Kidney (tissue), 14 donors: ENCODE results near the gene HDLBP. TPM values are rescaled to one million over a fixed set of nuclear protein-coding genes. Genes with fewer than 3 reads are reported as not detected.

Experiments used
- DNase-seq, 5 donors: peaks; one replicate each; pipeline ENCODE4 v3.0.0-alpha.2; 2013 to 2020
- FAIRE-seq: peaks from 2 replicates; lab custom pipeline; 2012; peaks lifted over from hg19 to GRCh38; lab: Jason Lieb, UNC
- H3K27ac ChIP-seq, 2 donors: one replicate each; pipeline ENCODE4 v1.7.0; 2013; ENCODE audit warnings: low read depth in 2 of 2, low read length in 2 of 2, inconsistent platforms in 1 of 2
- H3K27me3 ChIP-seq: one replicate; pipeline ENCODE4 v1.7.1; 2013; ENCODE audit warnings: low read length, inconsistent platforms; ENCODE audit not compliant: control insufficient read depth, insufficient read depth
- H3K36me3 ChIP-seq, 3 donors: one replicate each; pipeline versions ENCODE4 v1.7.0 to v1.7.1; 2013; ENCODE audit warnings: low read length in 3 of 3, control low read depth in 1 of 3, inconsistent platforms in 1 of 3; ENCODE audit not compliant: insufficient read depth in 3 of 3, control insufficient read depth in 2 of 3
- H3K4me1 ChIP-seq, 3 donors: one replicate each; pipeline versions ENCODE4 v1.7.0 to v1.7.1; 2013; ENCODE audit warnings: low read length in 3 of 3, inconsistent platforms in 1 of 3, low read depth in 1 of 3; ENCODE audit not compliant: control insufficient read depth in 2 of 3, insufficient read depth in 2 of 3
- H3K4me3 ChIP-seq, 3 donors: one replicate each; pipeline versions ENCODE4 v1.7.0 to v1.8.1; 2013; ENCODE audit warnings: low read length in 3 of 3, control low read depth in 1 of 3, inconsistent platforms in 1 of 3
- H3K9ac ChIP-seq, 3 donors: one replicate each; pipeline versions ENCODE4 v1.7.0 to v1.7.1; 2013; ENCODE audit warnings: low read length in 3 of 3, control low read depth in 1 of 3, inconsistent platforms in 1 of 3
- H3K9me3 ChIP-seq, 3 donors: one replicate each; pipeline versions ENCODE4 v1.7.0 to v1.7.1; 2013; ENCODE audit warnings: low read length in 3 of 3, control low read depth in 1 of 3, inconsistent platforms in 1 of 3; ENCODE audit not compliant: control insufficient read depth in 2 of 3, insufficient read depth in 1 of 3
- intact Hi-C: fragments of 100-400 bp; cut with DNase I; formaldehyde crosslinking; loops from one replicate; pipeline ENCODE4 v1.11.1; 2022
- polyA plus RNA-seq: library from polyadenylated mRNA; stranded (reverse); fragments of 350-450 nt; fragmentation: Illumina TruSeq; extraction: RNeasy Lipid Tissue Mini Kit (QIAGEN cat#74804); gene quantifications from one replicate; pipeline ENCODE4 v1.2.3, GENCODE V29; 2014; ENCODE audit warnings: low read depth, low replicate concordance; ENCODE audit not compliant: insufficient read depth
- total RNA-seq: library from RNA; stranded (reverse); fragmentation: NEBNext Ultra II Directional; extraction: Animal tissue kit (Norgen Biotek cat#: 25700); gene quantifications from one replicate; pipeline ENCODE4 v1.2.1, GENCODE V29; 2021
- TF ChIP-seq, protein P1 (sequence below): IDR thresholded peaks from 3 replicates; pipeline ENCODE4 v1.5.1; 2012; ENCODE audit warnings: mild to moderate bottlenecking, moderate library complexity, borderline replicate concordance; ENCODE audit not compliant: insufficient read depth; ENCODE audit errors: extremely low read depth
- donor health status: control.
- donor health status: control.
- donor health status: control.
- donor health status: control.
- donor health status: control.
- donor health status: DM: yes; HTN: yes; CAD: no.
- donor health status: Normal renal cell carcinoma (clear cell type).

Gene HDLBP
- total and polyA plus RNA-seq, 2 donors from 2014 or later = 256 to 356 TPM

DNA sequence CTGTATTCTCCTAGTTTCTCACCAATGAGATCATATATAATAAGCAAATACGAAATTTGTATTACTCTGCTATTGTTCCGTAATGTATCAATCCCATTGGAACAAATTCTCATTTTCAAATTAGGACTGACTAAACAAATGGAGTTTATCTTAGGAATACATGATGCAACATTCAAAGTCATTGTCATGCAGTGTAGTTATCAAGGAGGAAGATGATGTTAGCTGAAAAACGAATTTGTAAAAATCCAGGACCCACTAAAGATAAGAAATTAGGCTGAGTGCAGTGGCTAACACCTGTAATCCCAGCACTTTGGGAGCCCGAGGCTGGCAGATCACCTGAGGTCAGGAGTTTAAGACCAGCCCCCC is 15.1 kb upstream of the HDLBP start:
- H3K4me1 ChIP-seq = no peaks in the 10 kb centered on the region
- H3K4me3 ChIP-seq = no peak overlapping the region
- peaks cover 6 to 10% (median 6%) of the 10 kb centered on the region in 3 donors for H3K36me3 ChIP-seq
- TF ChIP-seq, protein P1, sequence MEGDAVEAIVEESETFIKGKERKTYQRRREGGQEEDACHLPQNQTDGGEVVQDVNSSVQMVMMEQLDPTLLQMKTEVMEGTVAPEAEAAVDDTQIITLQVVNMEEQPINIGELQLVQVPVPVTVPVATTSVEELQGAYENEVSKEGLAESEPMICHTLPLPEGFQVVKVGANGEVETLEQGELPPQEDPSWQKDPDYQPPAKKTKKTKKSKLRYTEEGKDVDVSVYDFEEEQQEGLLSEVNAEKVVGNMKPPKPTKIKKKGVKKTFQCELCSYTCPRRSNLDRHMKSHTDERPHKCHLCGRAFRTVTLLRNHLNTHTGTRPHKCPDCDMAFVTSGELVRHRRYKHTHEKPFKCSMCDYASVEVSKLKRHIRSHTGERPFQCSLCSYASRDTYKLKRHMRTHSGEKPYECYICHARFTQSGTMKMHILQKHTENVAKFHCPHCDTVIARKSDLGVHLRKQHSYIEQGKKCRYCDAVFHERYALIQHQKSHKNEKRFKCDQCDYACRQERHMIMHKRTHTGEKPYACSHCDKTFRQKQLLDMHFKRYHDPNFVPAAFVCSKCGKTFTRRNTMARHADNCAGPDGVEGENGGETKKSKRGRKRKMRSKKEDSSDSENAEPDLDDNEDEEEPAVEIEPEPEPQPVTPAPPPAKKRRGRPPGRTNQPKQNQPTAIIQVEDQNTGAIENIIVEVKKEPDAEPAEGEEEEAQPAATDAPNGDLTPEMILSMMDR = no peak
- FAIRE-seq = no peak
- H3K27me3 ChIP-seq = no peaks in the 10 kb centered on the region
- no peak for DNase-seq
- H3K27ac ChIP-seq = no peak overlapping the region
- H3K9ac ChIP-seq = no peak overlapping the region
- H3K9me3 ChIP-seq = no peaks in the 10 kb centered on the region
- intact Hi-C loops = no loop called here

DNA sequence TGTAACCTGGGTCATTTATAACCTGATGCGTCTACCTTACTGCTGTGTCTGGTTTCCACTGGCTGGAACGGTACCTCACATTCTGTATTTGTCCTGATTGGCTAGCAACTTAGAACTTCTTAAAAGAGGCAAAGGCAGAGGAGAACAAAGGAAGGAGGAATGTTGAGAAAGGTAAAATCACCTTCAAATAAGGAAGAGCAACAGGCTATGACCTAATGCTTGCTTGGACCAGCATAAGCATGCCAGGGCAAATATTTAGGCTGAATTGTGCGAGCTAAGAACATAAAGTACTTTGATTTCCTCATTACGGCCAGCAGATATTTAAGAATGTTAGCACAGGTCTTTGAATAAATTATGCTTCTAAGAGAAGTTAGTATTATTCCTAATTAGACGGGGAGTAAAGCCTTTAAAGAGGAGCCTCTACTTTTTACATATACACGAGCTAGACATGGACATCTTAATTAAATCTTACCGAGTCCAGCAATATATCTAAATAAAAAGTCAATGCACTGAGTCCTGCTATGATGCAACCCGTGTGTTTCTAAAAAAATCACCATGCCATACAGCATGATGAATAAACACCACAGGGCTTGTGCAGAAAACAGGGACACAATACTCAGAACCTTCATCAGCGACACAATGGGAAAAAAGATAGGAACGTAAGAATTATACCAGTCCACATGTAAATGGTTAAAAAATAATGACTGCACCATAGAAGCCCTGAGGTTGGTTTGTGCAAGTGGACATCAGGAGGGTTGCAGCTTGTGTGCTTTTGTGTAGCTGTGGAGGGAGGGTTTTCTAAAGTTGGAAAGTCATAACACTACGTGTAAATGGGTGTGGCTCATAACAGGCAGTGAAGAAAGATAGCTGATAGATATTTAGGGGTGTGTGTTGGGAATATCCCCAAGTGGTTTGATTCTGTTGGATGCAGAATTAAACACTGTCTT is 14.5 kb upstream of the HDLBP start:
- intact Hi-C loops = no loop called here
- Histone ChIP-seq H3K36me3 (peaks cover 6 to 10% (median 6%) of the 10 kb centered on the region in 3 donors), H3K9ac (no peak overlapping the region), H3K4me3 (no peak overlapping the region), H3K9me3 (no peaks in the 10 kb centered on the region), H3K27me3 (no peaks in the 10 kb centered on the region), H3K4me1 (no peaks in the 10 kb centered on the region), H3K27ac (no peak overlapping the region)
- TF ChIP-seq, protein P1 = no peak
- DNase-seq = no peak
- FAIRE-seq = no peak

DNA sequence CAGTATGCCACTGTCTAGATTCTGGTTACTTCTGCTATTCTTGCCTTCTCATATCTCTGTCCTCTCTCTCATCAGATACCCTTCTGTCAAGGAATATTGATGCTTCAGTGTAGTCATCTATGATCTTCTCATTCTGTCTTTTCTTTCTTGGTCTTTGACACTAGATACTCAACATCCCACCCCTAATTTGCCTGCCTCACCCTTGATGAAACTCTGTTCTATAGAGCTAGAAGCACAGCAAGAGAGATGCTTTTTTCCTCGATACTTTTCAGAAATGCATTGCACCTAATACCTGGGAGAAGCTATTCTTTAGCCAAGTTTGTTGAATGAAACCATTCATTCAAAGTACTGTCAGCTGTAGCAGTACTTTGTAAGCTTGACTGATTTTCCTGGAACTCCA is 9.8 kb upstream of the HDLBP start:
- FAIRE-seq = no peak
- intact Hi-C loops = no loop called here
- no peaks in the 10 kb centered on the region for H3K9me3 ChIP-seq
- H3K4me3 ChIP-seq = no peak overlapping the region
- H3K27me3 ChIP-seq = no peaks in the 10 kb centered on the region
- no peak overlapping the region for H3K27ac ChIP-seq
- H3K36me3 ChIP-seq = peaks cover 6 to 8% (median 6%) of the 10 kb centered on the region in 3 donors
- no peak overlapping the region for H3K9ac ChIP-seq
- peaks cover 0 to 10% (median 8%) of the 10 kb centered on the region in 3 donors for H3K4me1 ChIP-seq
- TF ChIP-seq, protein P1 = no peak
- DNase-seq = no peak
